ENCODE results near the gene PNMA1. TPM values are rescaled to one million over a fixed set of nuclear protein-coding genes. Genes with fewer than 3 reads are reported as not detected.
A peak's percentile ranks its signal among the peaks of the same experiment; 100 is the strongest.

The PNMA1 gene
- total and polyA plus RNA-seq, 2 of the 13 experiments (the other 11 are each of a cell fraction or from before 2014, with no cell fraction given), result 7.0 to 8.3 TPM

- TF ChIP-seq AHDC1 (CRISPR knock-in tag; IDR thresholded peaks at IDR 0.05; ENCODE audit: borderline replicate concordance), result no peak
- no peak for TF ChIP-seq ZNF850 (CRISPR knock-in tag; conservative IDR thresholded peaks at IDR 0.05)
- no peak for TF ChIP-seq GABPB1 (CRISPR knock-in tag; IDR thresholded peaks at IDR 0.05)
Measured at GRCh38 chr14:73722581-73722980, 8.4 kb upstream of the PNMA1 start (continued).

- peaks cover 39 to 81% of the 10 kb centered on the region in 2 experiments for H3K36me3 ChIP-seq (replicated peaks in 1 of 2; ENCODE audit: control insufficient read depth in 1 of 2, insufficient read depth in 2 of 2, low read length in 2 of 2)
- no peak overlapping the region for H3K4me3 ChIP-seq (replicated peaks in 1 of 3; ENCODE audit: insufficient read depth in 1 of 3, low read depth in 2 of 3, low read length in 3 of 3)
- no peak overlapping the region for H3K9ac ChIP-seq (ENCODE audit: insufficient read depth, low read depth, low read length)
- ATAC-seq (no peak), DNase-seq (ENCODE audit: low spot score) (no peak), FAIRE-seq (no peak)
- CTCF ChIA-PET (ENCODE audit: low intra/inter-chr PET ratio, low total read pairs), result no interaction called here
- BruUV-seq (replicated peaks), result no TSS peak
- H3K27ac ChIP-seq (ENCODE audit: extremely low read length, insufficient read depth, low read length), result no peak overlapping the region
- no peaks in the 10 kb centered on the region for H3K79me2 ChIP-seq (ENCODE audit: insufficient read depth, low read length)
- no peaks in the 10 kb centered on the region for H4K20me1 ChIP-seq (ENCODE audit: insufficient read depth, low read length)
- in situ Hi-C loops (cut with HindIII; ENCODE audit: extremely low pct_ligation_motif_present, low pct_unique_long_range_greater_than_20kb) (no loop called here), intact Hi-C loops (cut with micrococcal nuclease; ENCODE audit: unreplicated experiment) (no loop called here)
- TF ChIP-seq NFYC (CRISPR knock-in tag; IDR thresholded peaks at IDR 0.05), result no peak
- TF ChIP-seq ZNF629 (CRISPR knock-in tag; conservative IDR thresholded peaks at IDR 0.05), result peak; percentile 29; the same call in 1 of the 2 replicates
- no peaks in the 10 kb centered on the region for H3K27me3 ChIP-seq (ENCODE audit: control insufficient read depth in 1 of 2, insufficient read depth in 2 of 2, low read length in 2 of 2)
- POLR2A ChIA-PET, result interaction anchor here (0.6 kb wide), 1 partner anchor 190 kb away, joined by 3 read pairs; no protein-coding TSS in a partner anchor
- H3K4me2 ChIP-seq (ENCODE audit: low read depth, low read length), result no peak overlapping the region
- no peaks in the 10 kb centered on the region for H3K9me3 ChIP-seq (ENCODE audit: low read length)
- no peak overlapping the region for H2AFZ ChIP-seq (ENCODE audit: low read length)
- H3K4me1 ChIP-seq (ENCODE audit: insufficient read depth, low read length), result peaks cover 26% of the 10 kb centered on the region
- 99% methylated on average over 12 of the region's 12 CpGs for WGBS (ENCODE audit: low lambda C conversion rate)
Measured at GRCh38 chr14:73721101-73721821, 7.1 kb upstream of the PNMA1 start.

Measured in HepG2 (cell line).